GM13976 (cell line): ENCODE results near the gene CLASP2.

Experiments used
- DNase-seq: peaks from one replicate; pipeline ENCODE4 v3.0.0; 2012; ENCODE audit warnings: low spot score
- CTCF ChIP-seq: IDR thresholded peaks from 2 replicates; pipeline ENCODE4 v1.5.1; 2012; ENCODE audit warnings: borderline replicate concordance, mild to moderate bottlenecking; ENCODE audit not compliant: insufficient read depth; ENCODE audit errors: extremely low read depth, missing control alignments, control extremely low read depth
- in situ Hi-C: fragments of 300-500 bp; cut with MboI; formaldehyde crosslinking; loops from one replicate; pipeline ENCODE4 v1.12.0; 2022; ENCODE audit warnings: low sequenced_read_pairs, mixed read lengths, inconsistent platforms; ENCODE audit not compliant: unreplicated experiment

The CLASP2 gene

GRCh38 chr3:33629219-33629618 is 88.8 kb downstream of the CLASP2 start:
- TF ChIP-seq CTCF, result no peak
- in situ Hi-C loops, result no loop called here
- DNase-seq, result no peak

GRCh38 chr3:33624756-33625155 is 93.3 kb downstream of the CLASP2 start:
- DNase-seq, result no peak
- no peak for TF ChIP-seq CTCF
- in situ Hi-C loops, result no loop called here

- in situ Hi-C loops, result no loop called here
- no peak for DNase-seq
- TF ChIP-seq CTCF, result no peak
These were observed 105.0 kb downstream of the CLASP2 start for GRCh38 chr3:33613041-33613440.

GRCh38 chr3:33612607-33613006 is 105.4 kb downstream of the CLASP2 start:
- in situ Hi-C loops, result no loop called here
- DNase-seq, result no peak

GRCh38 chr3:33602829-33603228 is 115.2 kb downstream of the CLASP2 start:
- in situ Hi-C loops, result no loop called here
- TF ChIP-seq CTCF, result no peak
- DNase-seq, result no peak

More at GRCh38 chr3:33612607-33613006, 105.4 kb downstream of the CLASP2 start:
- no peak for TF ChIP-seq CTCF

GRCh38 chr3:33597257-33597689 is 120.8 kb downstream of the CLASP2 start:
- in situ Hi-C loops, result no loop called here

More at GRCh38 chr3:33597257-33597689, 120.8 kb downstream of the CLASP2 start:
- no peak for TF ChIP-seq CTCF
- no peak for DNase-seq
